HG02885 (cell line): ENCODE measurements around the gene CST3.

Experiments
- ATAC-seq: cut with Tn5 transposase; IDR thresholded peaks from one replicate; pipeline ENCODE4 v1.9.1; 2021; ENCODE audit warnings: mild to moderate bottlenecking; ENCODE audit not compliant: unreplicated experiment, poor library complexity

The CST3 gene

DNA sequence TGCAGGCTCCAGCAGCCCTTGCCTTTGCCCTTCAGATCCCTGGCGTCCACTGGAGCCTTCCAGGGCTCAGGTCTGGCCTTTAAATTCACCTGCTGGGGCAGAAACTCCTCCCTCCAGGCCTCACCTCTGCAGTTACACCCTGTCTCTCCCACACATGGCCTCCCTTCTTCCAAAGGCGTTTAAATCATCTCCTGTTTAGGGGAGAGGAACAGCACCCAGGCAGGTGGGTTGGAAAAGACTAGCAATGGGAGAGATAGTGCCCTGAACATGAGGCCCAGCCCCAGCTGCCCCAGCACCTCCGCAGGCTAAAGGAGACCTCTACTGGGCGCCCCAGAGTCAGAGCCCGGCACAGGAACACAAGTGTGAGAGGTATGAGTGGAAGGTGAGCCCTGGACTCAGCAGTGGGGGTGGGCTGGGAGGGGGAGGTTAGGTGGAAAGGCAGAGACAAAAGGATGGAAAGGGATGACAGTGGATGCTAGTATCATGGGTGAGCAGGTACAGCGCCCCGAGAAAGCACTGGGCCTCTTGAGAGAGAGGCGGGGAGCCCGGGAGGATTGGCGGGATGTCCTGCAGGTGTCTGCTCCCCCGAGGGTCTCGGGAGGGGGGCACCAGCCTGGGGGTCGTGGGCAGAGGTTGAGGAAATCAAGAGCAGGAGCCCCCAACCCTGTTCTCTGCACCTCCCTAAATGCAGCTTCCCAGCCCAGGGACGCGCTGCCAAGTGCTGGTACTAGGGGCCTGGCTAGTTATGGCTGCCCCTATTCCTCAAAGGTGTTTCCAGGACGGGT, 31.7 kb downstream of the CST3 start, which contains the start of gene CST9:
Gene CST9 (minus strand): TSS at position 51 of the 785 bp plus-strand sequence. CDS start 53 bp downstream, outside the sequence.
- ATAC-seq = no peak

DNA sequence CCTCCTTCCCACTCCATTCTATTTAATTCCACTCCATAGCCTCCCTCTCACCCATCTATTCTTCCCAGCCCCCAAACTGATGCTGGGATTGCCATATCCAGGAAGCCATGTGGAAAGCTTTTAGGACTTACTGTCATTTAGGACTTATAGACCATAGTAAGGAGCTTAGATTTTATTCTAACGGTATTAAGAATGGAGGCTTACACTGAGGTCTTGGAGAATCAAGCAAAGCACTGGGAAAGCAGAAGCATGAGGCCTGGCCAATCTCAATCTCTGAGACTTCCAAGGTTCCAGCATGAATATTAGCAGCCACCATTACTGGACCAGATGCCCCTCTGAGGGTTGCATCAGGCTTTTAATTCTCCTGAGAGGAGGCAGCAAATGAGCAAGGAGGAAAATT, 33.4 kb downstream of the CST3 start:
- no peak for ATAC-seq

DNA sequence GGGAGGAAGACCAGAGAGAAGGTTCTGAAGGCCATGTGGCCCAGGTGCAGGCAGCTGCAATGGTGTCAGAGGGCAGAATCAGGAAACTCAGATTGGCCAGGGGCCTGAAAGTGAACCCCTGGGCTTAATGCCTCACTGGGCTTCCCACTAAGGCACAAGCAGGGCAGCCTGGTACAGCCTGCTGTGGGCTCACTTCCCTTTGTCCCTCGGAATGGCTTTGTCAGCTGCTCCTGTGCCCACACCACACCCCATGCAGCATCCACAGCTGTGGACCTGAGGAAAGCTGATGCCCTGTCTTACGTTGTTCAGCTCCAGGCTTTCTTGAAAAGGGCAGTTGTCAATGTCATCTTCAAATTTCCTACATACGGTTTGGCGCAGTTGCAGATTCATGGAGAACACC, 34.4 kb downstream of the CST3 start:
- no peak for ATAC-seq

DNA sequence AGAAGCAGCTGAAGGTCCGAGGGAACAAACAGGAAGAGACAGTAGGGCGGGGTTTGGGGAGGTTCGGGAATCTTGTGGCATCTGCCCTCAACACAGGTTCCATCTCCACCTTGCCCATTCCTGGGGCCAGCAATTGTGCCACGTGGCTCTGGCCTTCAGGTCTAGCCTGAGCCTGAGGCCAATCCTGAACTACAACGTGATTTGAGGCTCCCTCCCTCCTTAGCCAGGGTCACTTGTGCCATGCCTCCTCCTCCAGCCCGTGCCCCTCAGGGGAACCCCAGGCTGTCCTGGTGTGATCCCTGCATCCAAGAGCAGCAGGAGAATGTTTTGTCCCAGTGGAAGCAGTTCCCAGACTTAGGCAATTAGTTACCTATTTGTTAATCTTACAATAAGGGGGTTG, 35.1 kb downstream of the CST3 start:
- ATAC-seq = no peak

DNA sequence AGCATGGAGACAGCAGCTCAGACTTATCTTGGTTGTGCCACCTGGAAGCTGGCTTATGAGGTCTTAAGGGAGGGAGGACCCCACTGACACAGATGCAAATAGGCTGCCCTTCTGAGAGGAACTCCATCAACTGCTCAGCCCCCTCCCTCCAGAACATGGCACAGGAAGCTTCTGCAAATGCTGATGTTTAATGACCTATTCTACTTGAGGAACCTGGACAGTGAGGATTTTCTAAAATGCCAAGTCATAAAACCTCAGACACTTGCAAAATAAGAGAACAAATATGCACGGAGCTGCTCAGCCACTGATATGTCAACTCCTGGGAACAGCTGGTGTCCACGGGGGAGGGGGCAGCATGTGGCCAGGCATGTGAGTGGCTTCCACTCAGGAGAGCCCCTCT, 35.5 kb downstream of the CST3 start:
- ATAC-seq = no peak

DNA sequence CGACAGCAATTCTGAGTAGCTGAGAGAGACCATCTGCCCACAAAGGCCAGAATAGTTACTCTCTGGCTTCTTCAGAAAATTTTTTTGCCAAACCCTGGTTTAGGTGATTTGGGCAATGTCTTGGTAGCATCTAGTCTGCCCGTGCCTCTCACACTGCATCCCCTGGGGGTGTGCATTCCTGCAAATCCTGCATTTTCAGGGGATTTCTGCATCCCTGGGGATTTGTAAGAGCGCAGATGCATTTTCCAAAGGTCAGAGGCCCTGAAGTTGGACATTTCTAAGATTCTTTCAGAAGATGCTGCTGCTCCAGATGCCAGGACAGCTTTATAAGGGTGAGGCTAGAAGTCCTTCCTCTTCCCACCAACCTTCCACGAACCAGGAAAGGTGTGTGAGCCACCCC, 36.0 kb downstream of the CST3 start:
- ATAC-seq = no peak

DNA sequence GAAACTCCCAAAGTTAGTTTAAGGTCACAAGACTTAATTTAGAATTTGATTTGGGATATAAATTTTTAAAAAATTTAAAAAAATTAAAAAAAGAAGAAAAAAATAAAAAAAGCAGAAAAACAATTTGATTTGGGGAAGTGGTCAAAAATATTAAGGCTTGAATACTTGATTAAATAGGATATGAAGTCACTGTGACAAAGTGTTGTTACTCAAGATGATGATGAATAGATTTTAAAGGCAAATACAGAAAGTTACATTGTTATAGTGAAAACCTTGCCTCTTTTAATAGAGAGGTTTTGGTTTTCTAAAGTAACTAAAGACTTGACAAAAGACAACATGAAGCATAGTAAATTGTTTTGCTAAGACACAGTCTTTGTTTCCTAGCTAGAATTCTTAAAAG, 39.3 kb downstream of the CST3 start:
- ATAC-seq = no peak

DNA sequence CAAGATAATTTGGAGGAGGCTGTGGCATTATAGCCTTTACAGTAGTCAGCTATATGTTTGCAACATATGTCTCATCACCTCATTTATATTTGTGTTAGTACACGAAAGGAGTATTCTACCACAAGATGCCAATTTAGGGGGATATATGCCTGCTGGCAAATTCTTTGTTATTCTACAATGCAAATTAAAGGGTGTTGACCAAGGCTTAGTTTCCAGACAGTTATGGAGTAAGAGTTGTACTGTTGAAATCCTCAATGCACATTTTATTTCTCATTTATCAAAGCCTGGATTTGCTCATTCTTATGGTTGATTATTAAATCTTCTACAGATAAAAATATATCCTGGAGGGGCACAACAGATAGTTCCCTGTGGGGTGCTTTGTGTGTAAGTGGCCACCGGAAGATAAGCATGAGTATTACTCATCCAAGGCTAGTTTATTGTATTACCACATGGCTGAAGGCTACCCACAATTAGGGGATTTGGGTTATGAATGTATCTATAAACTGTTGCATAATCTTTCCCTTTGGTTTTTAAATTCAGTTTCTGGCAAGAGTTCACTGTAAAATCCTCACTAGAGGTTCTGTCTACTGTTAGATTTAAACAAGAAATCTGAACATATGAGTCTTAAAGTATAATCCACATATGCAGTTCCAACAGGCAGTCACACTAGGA, 41.0 kb downstream of the CST3 start:
- ATAC-seq = no peak

DNA sequence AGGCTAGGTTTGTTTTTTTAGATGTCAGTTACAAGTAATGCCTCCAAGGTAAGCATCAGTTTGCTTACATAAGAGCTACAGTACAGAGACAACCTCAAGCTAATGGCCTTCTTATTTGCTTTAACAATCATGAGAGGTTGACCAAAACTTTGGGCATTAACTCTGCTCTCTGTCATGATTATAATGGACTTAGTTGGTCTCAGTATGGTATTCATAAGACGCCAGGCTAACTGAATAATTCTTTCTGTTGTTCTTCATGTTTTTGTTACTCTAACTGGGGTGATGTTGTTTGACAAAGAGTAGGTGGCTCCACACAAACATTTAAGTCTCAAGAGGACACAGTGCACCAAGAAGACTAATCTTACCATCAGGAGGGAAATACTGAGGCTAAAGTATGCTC, 41.8 kb downstream of the CST3 start:
- ATAC-seq = no peak

DNA sequence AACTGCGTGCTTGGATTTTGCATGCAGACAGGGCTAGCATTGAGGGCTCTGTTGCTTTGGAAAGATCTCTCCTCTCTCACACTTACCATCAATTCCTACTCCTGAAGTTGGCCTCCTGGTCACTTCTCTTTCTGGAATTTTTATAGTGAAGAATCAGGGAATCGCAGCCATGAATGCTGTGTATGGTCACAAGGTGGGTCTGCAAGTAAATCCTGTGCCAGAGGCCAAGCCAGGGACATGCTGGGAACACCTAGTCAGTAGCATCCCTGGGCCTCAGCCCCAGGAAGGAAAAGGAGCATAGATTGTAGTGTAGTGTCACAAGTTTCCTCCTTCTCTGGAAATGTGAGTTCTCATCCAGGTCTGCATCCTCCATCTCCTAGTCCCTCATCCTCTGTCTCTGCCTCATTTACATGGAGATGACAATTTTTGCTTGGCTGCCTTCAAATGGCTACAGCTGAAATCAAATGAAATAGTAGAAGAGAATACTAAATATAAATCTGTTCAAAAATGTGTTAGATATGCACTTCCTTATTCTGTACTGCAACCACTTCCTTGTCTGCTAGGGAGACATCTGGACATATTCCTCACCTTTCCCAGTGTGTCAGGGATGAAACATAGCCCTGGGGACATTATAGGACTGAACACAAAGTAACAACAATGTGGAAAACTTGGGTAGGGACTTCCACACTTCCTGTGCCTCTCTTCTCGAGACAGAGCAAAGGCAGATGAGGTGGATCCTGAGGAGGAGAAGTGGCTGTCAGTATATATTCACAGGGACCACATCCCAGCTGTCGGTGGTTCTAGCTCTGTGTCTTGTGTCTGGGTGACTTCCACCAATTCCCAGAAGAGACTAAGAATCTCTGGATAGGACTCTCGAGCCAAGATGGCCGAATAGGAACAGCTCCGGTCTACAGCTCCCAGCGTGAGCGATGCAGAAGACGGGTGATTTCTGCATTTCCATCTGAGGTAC, 49.0 kb downstream of the CST3 start:
- no peak for ATAC-seq

DNA sequence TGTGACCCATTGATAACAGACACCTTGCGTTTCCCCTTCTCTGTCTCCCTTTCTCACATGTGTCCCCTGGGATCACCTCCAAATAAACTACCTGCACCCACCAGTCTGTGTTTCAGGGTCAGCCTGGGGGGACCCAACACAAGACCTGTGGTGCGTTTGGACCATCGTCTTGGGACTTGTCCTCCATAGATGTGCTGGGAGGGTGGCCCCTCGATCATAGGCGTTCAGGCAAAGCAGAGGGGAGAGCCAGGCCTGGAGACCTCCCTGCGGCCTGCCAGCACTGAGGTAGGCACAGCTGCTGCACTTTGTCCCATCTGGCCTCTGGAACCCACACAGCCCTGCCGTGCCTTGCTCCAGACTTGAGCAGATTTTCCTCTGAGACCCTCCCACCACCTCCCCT, 50.1 kb downstream of the CST3 start:
- ATAC-seq = no peak

DNA sequence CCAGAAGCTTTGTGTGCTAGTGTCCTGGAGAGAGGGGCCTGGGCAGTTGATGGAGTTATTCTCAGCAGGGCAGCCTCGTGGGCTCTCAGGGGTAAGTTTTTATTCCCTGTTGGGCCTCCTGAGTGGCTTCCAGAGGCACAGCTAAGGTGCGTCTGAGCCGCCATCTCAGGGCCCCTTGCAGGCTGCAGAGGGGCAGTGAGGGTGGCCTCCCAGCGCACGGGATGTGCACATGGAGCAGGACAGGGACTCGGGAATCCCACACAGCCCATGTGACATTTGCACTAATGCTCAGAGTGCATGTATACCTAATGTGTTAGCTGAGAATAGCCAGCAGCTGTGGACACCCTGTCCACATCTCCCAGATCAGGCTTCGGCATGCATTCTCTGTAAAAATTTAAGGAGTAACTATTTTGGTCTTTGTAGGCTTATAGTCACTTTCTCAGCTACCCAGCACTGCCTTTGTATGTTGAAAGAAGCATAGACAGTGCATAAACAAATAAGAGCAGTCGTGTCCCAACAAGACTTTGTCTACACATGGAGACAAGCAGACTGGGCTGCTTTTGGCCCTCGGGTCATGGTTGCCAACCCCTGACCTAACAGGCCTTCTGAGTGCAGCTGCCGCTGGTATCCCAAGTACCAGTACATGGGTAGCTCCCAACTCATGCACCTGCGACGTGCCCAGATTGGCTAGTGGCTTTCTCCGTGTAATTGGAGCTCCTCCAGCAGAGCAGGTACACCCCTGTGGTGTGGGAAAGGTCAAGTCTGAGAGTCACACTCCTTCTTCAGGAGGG, 50.8 kb downstream of the CST3 start:
- ATAC-seq = no peak

DNA sequence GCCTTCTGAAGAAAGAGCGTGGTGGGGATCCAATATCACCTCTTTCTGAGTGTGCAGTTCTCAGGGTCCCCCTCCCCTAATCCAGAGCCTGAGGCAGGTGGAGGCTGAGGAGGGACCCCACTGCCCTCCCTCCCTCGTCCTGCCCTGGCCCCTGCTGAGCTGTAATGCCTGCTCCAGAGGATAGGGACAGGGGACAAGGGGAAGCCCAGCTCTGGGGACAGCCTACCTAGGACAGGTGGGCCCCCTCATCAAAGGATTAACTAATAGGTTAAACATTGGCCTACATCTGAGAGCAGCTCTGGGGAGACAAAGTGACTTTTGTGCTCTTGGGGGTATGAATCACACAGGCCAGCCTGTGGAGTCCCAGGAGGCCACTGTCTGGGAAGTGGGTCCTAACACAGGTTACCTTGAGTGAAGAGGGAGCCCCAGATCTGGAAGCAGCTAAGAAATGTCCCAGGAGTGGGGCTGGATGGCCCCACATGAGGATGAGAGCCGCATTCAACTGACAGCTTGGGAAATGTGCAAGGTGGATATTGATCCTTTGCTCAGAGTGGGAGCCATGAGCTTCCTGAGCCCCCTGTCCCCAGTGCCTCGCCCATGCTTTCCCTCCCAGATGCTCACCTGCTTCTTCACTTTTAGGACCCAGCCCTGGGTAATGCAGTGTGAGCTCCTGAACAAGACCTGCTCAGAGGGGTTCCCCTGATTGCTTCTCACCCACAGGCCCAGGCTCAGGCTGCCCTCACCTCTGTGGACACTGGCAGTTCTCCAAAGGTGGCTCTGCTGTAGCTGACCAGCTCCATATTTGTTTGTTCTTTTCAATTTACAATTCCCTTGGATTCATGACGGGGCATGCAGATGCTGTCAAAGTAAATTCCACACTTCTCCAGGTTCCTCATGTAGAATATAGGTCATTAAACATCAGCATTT, 51.7 kb downstream of the CST3 start:
- ATAC-seq = no peak

DNA sequence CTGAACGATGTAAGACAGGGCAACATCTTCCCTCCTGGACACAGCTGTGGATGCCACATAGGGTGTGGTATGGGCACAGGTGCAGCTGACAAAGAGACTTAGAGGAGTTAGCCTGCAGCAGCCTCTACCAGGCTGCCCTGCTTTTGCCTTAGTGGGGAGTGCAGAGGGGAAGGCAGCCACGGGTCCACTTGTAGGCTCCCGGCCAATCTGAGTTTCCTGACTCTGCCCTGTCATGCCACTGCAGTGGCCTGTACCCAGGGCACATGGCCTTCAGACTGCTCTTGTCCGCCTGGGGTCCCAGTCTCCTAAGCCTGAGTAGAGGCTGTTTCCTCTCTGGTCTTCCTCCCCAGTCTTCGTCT, 52.3 kb downstream of the CST3 start:
- ATAC-seq = no peak

DNA sequence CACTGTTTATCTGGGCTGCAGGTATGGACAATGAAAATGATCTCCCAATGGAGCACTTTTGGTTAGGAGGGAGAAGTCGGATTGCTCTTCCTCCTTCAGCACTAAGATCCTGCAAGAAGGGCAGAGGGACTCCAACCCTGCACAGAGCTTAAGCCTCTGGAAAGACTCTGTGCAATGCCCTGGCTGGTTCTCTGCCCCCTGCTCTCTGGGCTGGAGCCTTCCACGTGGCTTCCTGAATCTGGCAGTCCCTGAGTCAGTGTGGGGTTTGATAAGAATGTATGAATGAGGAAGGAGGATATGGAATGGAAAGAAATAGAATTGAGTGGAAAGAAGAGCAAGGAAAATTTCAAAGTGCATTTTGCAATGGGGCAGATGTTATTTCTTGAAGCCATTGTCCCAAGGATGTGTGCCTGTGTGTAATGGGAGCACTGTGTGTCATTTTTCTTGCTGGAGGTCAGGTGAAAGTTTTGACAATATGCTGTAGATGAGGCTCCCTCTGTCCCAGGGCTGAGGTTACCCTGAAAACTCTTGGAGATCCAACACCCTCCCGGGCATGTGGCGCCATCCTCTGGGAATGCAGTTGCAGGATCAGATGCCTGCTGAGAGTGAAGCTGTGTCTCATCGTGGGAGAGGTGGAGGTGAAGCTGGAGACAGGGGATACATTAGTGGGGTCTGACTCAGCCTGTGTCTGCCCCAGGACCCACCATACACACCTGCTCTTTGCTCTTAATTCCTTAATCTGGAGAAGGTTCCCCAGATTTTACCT, 53.1 kb downstream of the CST3 start:
- ATAC-seq = no peak
